ENCODE data around the gene TAC3.

TAC3 gene

DNA sequence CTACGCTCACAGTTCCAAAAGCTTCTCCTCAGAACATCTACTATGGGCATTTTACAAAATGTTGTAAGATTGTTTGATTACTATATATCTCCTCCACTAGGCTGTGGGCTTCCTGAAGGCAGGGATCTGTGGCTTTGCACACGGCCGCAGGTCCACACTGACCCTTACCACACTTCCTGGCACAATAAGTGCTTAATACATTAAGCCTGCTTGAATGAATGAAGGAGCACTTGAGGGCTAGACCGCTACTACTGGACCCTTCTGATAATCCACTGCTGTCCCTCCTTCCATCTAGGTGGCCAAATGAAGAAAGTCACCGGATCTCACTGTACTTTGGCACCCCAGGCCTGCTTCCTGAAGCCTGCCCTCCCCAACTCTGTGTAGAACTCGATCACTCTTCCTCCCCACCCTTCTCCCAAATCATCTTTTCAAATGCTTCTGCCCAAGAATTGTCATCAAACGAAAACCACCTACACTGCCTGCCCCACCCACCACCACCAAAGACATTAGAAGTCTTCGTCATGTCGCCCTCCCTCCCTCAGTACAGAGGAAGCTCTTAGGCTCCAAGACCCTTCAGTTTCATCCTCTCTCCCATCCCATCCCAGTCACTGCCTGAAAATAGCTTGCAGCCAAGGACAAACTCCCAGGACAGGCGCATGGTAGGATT lies 9.4 kb downstream of the TAC3 start:
- in situ Hi-C loops (cut with HindIII; ENCODE audit: low sequenced_read_pairs), result no loop called here

DNA sequence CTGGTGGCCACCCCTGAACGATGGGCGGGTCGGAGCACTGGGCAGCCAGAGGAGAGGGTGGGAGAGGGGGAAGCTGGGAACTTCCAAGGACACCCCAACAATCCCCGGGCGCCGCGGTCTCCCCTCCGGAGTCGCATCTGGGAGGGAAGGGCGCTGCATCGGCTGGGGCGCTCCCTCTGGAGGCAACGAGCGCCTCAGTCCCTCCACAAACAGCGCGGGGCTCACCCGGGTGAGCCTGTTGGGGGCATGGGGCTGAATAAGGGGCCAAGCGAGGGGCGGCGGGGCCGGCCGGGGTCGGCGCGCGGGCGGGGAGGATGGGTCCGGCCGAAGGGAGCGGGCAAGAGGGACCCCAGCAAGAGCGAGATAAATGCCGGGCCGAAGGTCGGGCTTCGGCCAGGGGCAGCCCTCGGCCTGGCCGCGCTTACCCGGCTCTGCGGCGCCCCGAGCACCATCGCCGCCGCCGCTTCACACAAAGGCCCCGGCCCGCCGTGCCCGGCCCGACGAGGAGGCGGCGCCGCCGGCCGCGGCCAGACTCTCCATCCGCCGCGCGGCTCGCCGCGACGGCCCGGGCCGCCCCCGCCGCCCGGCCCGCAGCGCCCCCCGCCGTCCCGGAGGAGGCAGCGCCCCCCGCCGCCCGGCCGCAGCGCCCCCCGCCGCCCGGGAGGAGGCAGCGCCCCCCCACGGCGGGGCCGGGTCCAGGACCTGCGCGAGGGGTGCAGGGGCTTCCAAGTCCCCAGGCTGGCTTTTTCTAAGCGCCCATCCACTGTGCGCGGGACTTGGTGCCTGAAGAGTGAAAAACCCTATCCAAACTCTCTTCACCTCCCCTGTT lies 10.1 kb downstream of the TAC3 start, which contains the start of gene ZBTB39:
Gene ZBTB39 (minus strand): TSS at position 567 of the 829 bp plus-strand sequence. CDS start 1,629 bp downstream, outside the sequence.
- in situ Hi-C loops (cut with HindIII; ENCODE audit: low sequenced_read_pairs), result no loop called here

DNA sequence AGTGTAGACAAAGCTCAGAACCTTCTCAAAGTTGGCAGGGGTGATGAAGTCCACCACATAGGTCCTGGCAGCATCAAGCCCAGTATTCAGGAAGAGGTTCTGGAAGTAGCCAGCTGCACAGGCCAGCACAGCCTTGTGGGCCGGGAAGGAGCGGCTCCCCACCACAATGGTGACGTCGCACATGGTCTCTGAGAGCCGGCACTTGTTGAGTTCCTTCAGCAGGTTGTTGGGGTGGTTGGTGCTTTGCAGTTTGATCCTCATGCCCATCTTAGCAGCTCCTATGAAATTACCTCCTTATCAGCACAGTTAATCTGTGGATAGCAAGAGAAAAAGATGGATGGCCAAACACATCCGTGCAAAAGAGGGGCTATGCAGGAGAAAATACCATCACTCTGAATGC lies 11.7 kb downstream of the TAC3 start:
- in situ Hi-C loops (cut with HindIII; ENCODE audit: low sequenced_read_pairs), result no loop called here

DNA sequence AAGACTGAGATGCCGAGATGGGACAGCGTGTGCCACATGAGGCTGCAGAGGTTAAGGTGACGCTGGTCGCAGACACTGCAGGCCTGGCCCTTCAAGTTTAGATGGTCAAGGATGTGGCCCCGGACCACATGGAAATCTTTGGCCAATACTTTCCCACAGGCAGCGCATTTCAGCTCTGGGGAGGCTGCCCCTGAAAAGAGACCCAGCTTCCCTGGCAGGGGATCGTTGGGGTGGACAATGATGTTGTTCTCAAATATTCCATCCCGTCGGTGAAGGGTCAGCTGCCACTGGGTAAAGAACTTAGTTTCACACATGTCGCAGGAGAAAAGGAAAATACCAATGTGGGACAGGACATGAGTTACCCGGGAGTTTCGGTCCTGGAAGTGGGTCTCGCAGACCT lies 12.9 kb downstream of the TAC3 start:
- in situ Hi-C loops (cut with HindIII; ENCODE audit: low sequenced_read_pairs), result no loop called here

DNA sequence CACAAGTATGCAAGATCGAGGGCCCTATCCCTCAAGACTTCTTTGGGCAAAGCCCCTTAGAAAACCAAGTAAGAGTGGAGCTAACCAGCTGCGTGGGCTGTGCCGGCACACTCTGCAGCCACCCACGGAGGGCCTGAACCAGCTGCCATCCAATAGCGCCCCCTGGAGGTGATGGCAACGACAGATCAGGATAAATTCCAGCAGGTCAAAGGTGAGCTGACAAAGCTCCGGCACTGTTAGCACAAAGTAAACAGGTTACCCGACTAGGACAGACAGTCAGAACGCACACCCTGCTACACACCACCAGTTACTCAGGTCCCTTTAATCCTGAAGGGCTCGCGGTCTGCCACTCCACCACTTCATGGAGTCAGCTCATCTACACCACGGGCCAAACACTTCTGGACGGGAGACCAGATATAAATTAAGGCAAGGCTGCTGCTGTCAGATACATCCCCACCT lies 14.9 kb downstream of the TAC3 start:
- in situ Hi-C loops (cut with HindIII; ENCODE audit: low sequenced_read_pairs), result no loop called here

DNA sequence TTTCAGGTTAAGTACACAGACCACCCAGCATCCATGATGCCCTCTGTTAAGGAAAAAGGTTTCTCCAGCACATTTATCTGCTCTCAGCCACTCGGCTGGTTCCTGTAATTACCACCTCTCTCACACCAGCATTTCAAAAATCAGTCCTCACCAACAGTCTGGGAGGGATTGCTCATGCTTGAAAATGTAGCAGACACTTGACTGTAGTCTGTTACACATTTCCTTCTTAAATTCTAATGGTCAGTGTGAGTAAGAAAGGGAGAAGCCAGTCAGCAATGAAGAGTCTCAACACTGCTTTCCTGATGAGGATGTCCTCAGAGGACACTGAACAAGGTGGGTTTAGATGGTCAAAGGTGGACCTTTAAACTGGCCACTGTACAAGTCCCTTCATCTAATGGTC lies 15.9 kb downstream of the TAC3 start:
- in situ Hi-C loops (cut with HindIII; ENCODE audit: low sequenced_read_pairs), result no loop called here

DNA sequence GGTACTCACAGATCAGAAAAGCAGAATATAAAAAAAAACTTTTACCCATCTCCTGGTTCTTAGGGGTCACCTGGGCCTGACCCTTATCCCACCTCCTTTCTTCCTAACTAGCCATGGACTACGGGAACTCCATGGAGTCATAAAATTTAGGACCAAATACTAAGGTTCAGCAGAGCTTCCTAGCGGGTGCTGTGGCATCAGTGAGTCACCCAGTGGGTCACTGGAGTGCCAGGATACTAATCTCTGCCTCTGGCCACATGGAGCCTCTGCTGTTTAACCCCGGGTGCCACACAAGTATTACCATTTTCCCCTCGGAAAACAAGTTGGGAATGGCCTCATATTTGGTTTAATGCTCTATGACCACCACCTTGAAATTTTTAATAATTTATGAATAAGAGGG lies 16.9 kb downstream of the TAC3 start:
- in situ Hi-C loops (cut with HindIII; ENCODE audit: low sequenced_read_pairs), result no loop called here

DNA sequence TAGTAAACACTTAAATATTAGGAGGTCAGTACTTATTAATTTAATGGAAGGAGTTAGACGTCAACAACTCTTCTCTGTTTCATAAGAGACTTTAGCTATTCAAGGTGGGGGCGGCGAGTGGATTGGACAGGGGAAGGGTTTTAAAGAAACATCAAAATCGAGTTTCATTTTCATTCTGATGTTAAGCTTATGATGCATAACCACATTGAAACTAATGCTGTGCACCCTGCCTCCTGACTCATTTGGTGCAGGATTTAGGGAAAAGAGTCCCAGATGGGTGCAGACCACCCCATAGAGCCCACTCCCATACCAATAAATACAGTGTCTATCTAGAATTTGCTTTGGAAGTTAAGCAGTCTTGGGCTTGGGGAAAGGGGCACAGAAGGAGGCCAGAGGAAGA lies 17.3 kb downstream of the TAC3 start:
- in situ Hi-C loops (cut with HindIII; ENCODE audit: low sequenced_read_pairs), result no loop called here

DNA sequence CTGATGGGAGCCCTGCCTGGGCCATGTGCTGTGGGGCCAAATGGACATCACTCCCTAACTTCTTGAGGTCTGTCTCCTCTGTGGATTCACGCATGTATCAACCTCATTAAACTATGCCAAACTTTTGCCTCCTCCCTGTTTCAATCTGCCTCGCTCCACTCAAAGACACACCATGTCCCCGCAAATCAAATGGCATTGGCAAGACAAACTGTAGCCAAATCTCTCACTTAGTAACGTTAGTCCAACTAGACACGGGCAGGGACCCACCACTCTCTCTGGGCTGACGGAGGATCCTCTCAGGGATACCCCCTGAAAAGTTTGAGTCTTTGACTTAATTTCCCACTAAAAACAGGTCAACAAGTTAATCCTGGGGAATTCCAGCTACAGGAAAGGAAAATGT lies 18.0 kb downstream of the TAC3 start:
- in situ Hi-C loops (cut with HindIII; ENCODE audit: low sequenced_read_pairs), result no loop called here

DNA sequence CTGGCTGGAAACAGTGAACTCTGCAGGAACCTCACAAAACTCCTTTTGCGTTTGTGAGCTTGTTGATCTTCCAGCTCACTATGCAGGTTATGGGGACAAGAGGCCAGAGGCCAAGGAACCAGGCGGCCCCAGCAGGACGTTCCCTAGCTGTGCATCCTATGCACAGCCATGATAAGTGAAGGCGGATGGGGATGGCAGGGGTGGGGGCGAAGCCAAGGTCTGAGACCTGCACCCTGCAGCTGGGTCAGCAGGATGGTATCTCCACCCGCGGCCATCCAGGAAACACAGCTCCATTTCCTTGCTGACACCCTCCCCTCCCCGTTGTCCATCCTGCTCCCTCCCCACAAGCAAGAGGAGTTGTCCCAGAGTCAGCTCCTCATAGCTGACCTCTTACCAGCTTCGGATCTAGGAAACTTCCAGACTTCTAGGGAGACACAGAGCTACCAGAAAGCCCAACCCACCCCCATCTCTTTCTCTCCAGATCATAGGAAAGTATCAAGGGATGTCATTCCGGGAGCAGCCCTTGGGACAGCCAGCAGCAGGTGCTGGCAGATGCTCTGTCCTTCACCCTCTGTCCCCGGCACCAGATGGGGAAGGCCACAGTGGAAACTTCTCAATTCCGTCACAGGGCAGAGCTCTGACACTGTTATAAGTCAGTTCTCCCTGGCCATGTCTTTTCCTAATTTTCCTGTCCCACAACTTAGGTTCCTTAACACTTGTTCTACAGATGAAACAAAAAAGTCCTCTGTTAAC lies 19.4 kb downstream of the TAC3 start:
- in situ Hi-C loops (cut with HindIII; ENCODE audit: low sequenced_read_pairs), result no loop called here

DNA sequence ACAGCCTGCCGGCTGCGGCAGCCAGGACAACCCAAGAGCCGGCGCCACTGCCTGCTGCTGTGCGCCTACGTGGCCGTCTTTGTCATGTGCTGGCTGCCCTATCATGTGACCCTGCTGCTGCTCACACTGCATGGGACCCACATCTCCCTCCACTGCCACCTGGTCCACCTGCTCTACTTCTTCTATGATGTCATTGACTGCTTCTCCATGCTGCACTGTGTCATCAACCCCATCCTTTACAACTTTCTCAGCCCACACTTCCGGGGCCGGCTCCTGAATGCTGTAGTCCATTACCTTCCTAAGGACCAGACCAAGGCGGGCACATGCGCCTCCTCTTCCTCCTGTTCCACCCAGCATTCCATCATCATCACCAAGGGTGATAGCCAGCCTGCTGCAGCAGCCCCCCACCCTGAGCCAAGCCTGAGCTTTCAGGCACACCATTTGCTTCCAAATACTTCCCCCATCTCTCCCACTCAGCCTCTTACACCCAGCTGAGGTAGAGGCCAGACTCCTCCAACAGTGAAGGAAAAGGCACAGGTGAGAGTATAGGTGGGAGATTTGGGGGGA lies 20.3 kb downstream of the TAC3 start:
- in situ Hi-C loops (cut with HindIII; ENCODE audit: low sequenced_read_pairs), result no loop called here

DNA sequence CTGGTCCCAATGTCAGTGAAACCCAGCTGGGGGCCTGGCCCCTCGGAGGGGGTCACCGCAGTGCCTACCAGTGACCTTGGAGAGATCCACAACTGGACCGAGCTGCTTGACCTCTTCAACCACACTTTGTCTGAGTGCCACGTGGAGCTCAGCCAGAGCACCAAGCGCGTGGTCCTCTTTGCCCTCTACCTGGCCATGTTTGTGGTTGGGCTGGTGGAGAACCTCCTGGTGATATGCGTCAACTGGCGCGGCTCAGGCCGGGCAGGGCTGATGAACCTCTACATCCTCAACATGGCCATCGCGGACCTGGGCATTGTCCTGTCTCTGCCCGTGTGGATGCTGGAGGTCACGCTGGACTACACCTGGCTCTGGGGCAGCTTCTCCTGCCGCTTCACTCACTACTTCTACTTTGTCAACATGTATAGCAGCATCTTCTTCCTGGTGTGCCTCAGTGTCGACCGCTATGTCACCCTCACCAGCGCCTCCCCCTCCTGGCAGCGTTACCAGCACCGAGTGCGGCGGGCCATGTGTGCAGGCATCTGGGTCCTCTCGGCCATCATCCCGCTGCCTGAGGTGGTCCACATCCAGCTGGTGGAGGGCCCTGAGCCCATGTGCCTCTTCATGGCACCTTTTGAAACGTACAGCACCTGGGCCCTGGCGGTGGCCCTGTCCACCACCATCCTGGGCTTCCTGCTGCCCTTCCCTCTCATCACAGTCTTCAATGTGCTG lies 21.0 kb downstream of the TAC3 start:
- in situ Hi-C loops (cut with HindIII; ENCODE audit: low sequenced_read_pairs), result no loop called here

DNA sequence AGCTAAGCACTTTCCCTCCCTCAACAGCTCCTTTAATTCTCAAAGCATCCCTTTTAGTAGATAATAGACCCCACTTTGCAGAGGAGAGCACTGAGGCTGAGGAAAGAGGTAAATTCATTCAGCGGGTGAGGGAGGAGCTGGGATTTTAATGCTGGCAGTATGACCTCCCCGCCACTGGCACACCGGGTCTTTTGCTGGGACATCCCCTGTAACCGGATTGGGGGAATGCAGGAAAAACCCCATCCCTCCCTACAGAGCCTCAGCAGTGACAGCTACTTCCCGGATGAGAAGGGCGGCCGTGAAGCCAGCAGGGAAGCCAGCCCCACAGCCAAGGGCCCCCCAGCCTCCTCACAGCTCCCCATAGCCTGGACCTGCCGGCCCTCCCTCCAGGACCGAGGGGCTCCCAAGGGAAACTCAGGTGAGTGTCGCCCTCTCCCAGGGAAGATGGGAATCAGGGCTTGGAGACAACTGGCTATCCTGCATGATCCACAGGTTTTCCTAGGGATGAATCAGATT lies 22.0 kb downstream of the TAC3 start:
- in situ Hi-C loops (cut with HindIII; ENCODE audit: low sequenced_read_pairs), result no loop called here

DNA sequence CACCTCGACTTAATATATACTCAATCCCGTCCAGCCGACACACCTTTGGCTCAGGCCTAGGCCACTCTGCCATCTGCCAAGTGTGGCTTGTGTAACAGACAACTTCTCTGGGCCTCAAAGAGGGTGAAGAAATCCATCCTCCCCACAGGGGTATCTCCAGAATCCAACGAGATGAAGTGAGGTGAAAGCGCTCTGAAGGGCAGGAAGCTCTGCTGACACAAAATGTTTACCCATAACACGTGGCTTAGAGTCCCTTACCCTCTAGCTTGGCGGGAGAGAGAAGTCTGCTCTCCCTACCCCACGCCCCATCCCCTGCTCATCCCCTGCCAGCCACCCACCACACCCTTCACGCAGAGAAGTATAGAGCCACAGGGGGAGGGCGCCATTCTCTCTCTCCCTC lies 23.0 kb downstream of the TAC3 start:
- in situ Hi-C loops (cut with HindIII; ENCODE audit: low sequenced_read_pairs), result no loop called here

DNA sequence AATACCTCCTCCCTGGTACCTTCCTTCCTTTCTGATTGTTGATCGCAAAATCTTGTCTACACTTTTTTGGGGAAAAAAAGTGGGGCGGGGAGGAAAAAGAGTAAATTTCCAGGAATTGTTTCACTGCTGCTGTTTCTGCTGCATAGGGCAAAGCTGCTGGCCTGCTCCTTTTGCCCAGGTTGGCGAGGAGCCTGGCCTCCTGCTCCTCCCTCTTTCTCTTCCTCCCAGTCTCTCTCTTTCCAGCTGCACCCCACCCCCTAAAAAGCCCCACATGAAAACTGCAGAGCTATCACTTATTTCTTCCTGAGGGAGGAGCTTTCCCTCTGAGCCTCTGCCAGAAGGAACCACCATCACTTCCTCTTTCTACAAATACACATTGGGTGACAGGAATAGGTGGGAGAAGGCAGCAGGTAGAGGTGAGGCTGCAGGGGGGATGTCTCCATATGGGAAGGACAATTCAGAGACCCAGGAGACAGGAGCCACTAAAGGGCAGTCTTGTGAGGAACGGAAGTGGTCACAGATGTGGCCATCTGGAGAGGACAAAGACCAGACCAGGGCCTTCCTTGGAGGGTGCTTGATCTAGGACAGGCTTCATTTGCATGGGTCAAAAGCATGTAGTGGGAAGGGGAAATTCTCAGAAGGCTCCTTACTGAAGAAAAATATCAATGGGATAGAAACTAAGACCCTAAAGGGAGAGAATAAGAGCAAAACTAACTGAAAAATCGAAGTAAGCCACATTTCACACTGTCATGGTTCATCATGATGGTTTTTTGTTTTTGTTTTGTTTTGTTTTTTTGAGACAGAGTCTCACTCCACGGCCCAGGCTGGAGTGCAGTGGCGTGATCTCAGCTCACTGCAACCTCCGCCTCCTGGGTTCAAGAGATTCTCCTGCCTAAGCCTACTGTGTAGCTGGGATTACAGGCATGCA lies 24.7 kb downstream of the TAC3 start:
- in situ Hi-C loops (cut with HindIII; ENCODE audit: low sequenced_read_pairs), result no loop called here

DNA sequence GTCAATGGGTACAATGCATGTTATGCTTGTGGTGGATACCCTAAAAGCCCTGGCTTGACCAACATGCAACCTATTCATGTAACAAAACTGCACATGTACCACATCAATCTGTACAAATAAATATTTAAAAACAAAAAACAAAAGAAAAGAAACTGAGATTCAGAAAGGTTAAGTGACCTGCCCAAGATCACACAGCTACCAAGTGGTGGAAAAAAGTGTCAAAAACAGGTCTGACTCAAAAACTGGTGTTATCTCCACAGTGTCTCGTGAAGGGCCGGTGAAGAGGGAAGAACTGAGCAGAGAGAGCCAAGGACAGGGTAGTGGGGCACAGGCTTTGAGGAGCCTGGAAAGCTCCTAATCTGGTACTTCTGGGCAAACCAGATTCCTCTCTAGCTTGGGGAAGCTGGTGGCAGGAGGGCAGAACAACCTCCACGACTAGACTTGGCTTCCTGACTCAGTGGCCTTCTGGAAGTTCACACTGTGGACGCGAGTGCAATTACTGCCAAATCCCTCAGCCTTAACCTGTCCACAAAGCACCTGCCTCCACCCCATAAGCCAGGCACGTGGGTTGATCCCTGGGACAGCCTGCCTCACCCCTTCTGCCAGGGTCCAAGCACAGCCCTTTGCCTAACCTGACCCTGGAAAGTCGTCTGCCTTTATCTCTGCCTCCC lies 25.5 kb downstream of the TAC3 start:
- in situ Hi-C loops (cut with HindIII; ENCODE audit: low sequenced_read_pairs), result no loop called here

DNA sequence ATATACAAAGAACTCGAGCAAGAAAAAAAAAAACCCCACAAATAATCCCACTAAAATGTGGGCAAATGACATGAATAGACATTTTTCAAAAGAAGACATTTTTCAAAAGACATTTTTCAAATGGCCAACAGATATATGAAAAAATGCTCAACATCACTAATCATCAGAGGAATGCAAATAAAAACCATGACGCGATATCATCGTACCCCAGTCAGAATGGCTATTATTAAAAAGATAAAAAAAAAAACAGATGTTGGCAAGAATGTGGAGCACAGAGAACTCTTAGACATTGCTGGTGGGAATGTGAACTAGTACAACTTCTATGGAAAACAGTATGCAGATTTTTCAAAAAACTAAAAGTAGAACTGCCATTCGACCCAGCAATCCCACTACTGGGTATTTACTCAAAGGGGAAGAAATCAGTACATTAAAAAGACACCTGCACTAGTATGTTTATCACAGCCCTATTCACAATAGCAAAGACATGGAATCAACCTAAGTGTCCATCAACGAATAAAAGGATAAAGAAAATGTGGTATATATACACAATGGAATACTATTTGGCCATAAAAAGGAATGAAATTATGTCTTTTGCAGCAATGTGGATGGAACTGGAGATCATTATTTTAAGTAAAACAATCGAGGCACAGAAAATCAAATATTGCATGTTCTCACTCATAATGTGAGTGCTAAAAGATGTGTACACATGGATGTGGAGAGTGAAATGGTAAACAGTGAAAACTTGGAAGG lies 26.3 kb downstream of the TAC3 start:
- in situ Hi-C loops (cut with HindIII; ENCODE audit: low sequenced_read_pairs), result loop anchor here (10.0 kb wide), 2 partner anchors 145 to 235 kb away; partner anchors contain the start of gene PRIM1

DNA sequence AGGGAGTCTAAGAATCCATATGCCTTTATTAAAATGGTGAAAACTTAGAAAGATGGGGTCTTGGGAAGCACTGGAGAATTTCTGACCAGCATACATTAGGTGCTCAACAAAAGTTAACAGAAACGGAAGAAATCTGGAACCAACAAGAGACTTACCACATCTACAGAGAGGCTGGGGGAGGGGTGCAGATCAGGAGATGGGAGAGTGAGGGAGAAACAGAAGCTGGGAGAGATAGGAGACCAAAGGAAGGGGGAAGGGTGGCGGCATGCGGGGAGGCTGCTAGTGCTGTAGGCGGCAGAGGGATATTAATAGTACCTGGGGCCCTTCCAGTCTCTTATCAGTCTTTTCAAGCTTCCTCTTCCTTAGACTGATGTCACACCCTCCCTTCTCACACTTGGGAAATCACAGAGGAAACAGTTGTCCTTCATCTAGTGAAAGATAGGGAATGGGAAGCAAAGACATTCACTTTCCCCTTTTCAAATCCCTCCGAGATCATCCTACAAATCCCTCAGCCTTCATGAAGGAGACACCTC lies 28.1 kb downstream of the TAC3 start:
- in situ Hi-C loops (cut with HindIII; ENCODE audit: low sequenced_read_pairs), result loop anchor here (10.0 kb wide), 2 partner anchors 143 to 233 kb away; partner anchors contain the start of gene PRIM1

Measured in DLD1 (cell line).